HEK293T (cell line): ENCODE measurements around the gene MECP2.

Experiments used
- BHLHE40 ChIP-seq: fragments of 450-650 bp; IDR thresholded peaks from 2 replicates; pipeline ENCODE4 v1.6.1; 2016; ENCODE audit warnings: mild to moderate bottlenecking, moderate library complexity, borderline replicate concordance
- ELF4 ChIP-seq: fragments of 450-650 bp; IDR thresholded peaks from 2 replicates; pipeline ENCODE4 v1.6.1; 2017; ENCODE audit warnings: antibody characterized with exemption
- FOXA1 ChIP-seq: fragments of 450-650 bp; IDR thresholded peaks from 2 replicates; pipeline ENCODE4 v1.6.1; 2016; ENCODE audit warnings: mild to moderate bottlenecking
- FOXM1 ChIP-seq: fragments of 450-650 bp; IDR thresholded peaks from 2 replicates; pipeline ENCODE4 v1.6.1; 2017; ENCODE audit warnings: mild to moderate bottlenecking, borderline replicate concordance
- HDGF ChIP-seq: fragments of 450-650 bp; IDR thresholded peaks from 2 replicates; pipeline ENCODE4 v1.6.1; 2017; ENCODE audit warnings: antibody characterized with exemption, borderline replicate concordance
- NFRKB ChIP-seq: fragments of 450-650 bp; IDR thresholded peaks from 2 replicates; pipeline ENCODE4 v1.6.1; 2016; ENCODE audit warnings: mild to moderate bottlenecking, moderate library complexity
- TARDBP ChIP-seq: fragments of 450-650 bp; IDR thresholded peaks from 2 replicates; pipeline ENCODE4 v1.6.1; 2016
- ZNF384 ChIP-seq: fragments of 450-650 bp; IDR thresholded peaks from 2 replicates; pipeline ENCODE4 v1.6.1; 2016

- TF ChIP-seq BHLHE40 (no peak), TARDBP (no peak), HDGF (no peak), ELF4 (no peak), NFRKB (no peak), ZNF384 (no peak), FOXA1 (no peak), FOXM1 (no peak)
Observed at GRCh38 chrX:153984351-153985178, 113.0 kb downstream of the MECP2 start.
